GM12872 (cell line): ENCODE results near the gene TBATA.

ENCODE experiments used
- CTCF ChIP-seq: IDR thresholded peaks from 3 replicates; pipeline ENCODE4 v1.5.1; 2011; ENCODE audit warnings: low read depth, mild to moderate bottlenecking, low read length, moderate library complexity; ENCODE audit not compliant: insufficient read depth

Gene TBATA

GRCh38 chr10:70781461-70782051 lies 3.6 kb downstream of the TBATA start:
- TF ChIP-seq CTCF = no peak

- TF ChIP-seq CTCF = no peak
Measured at GRCh38 chr10:70780772-70781171, 4.4 kb downstream of the TBATA start.

GRCh38 chr10:70780370-70780760 lies 4.8 kb downstream of the TBATA start:
- TF ChIP-seq CTCF = no peak

GRCh38 chr10:70779511-70780369 lies 5.4 kb downstream of the TBATA start:
- no peak for TF ChIP-seq CTCF

GRCh38 chr10:70779088-70779487 lies 6.1 kb downstream of the TBATA start:
- TF ChIP-seq CTCF = no peak

- no peak for TF ChIP-seq CTCF
Measured at GRCh38 chr10:70778267-70778924, 6.8 kb downstream of the TBATA start.

- no peak for TF ChIP-seq CTCF
Measured at GRCh38 chr10:70777063-70777875, 7.9 kb downstream of the TBATA start.
